Stimulated activated CD4-positive, alpha-beta T cell treated with anti-CD3 and anti-CD28 coated beads, TNF-alpha, amount 100 ng/mL, for 4 hours (primary cell): ENCODE results near the gene PRPF6.

ENCODE experiments used
- DNase-seq, 3 experiments: peaks; one replicate each; pipeline ENCODE4 v3.0.0-alpha.2; 2020; ENCODE audit warnings: low read depth in 3 of 3

The PRPF6 gene

GRCh38 chr20:64035933-64036345 lies 55.0 kb downstream of the PRPF6 start, which contains the start of gene C20orf204:
Gene C20orf204, plus strand, starts transcription at chr20:64036182. Its CDS starts 142 bp downstream, at chr20:64036324.
- no peak for DNase-seq

GRCh38 chr20:64036346-64037198 lies 55.6 kb downstream of the PRPF6 start:
- no peak for DNase-seq

- no peak for DNase-seq
These were observed 56.2 kb downstream of the PRPF6 start for GRCh38 chr20:64037199-64037497.

GRCh38 chr20:64037498-64038213 lies 56.7 kb downstream of the PRPF6 start:
- DNase-seq = no peak

- peak in 1 of 3 experiments; percentile 31 for DNase-seq
These were observed 57.3 kb downstream of the PRPF6 start for GRCh38 chr20:64038224-64038564.

- DNase-seq = peak; percentile 59 to 73 (median 61)
These were observed 57.8 kb downstream of the PRPF6 start for GRCh38 chr20:64038565-64039292.

GRCh38 chr20:64039293-64040160 lies 58.6 kb downstream of the PRPF6 start:
- no peak for DNase-seq

GRCh38 chr20:64040231-64041039 lies 59.5 kb downstream of the PRPF6 start:
- no peak for DNase-seq

- DNase-seq = no peak
These were observed 60.3 kb downstream of the PRPF6 start for GRCh38 chr20:64041040-64041780.

GRCh38 chr20:64041781-64042053 lies 60.8 kb downstream of the PRPF6 start:
- DNase-seq = no peak

- DNase-seq = no peak
These were observed 61.3 kb downstream of the PRPF6 start for GRCh38 chr20:64042054-64042781.

- DNase-seq = no peak
These were observed 62.8 kb downstream of the PRPF6 start for GRCh38 chr20:64043768-64044167.

- no peak for DNase-seq
These were observed 63.7 kb downstream of the PRPF6 start for GRCh38 chr20:64044484-64045247.

- no peak for DNase-seq
These were observed 64.5 kb downstream of the PRPF6 start for GRCh38 chr20:64045346-64046011.

GRCh38 chr20:64047046-64047389 lies 66.1 kb downstream of the PRPF6 start:
- DNase-seq = no peak

GRCh38 chr20:64047968-64048401 lies 67.1 kb downstream of the PRPF6 start:
- no peak for DNase-seq

- no peak for DNase-seq
These were observed 67.6 kb downstream of the PRPF6 start for GRCh38 chr20:64048402-64049044.
